ENCODE results near the gene NATD1. TPM values are rescaled to one million over a fixed set of nuclear protein-coding genes. Genes with fewer than 3 reads are reported as not detected.
A peak's percentile ranks its signal among the peaks of the same experiment; 100 is the strongest.

Gene NATD1
- total RNA-seq, 2 donors from 2014 or later, result 1.8 to 2.3 TPM

DNA sequence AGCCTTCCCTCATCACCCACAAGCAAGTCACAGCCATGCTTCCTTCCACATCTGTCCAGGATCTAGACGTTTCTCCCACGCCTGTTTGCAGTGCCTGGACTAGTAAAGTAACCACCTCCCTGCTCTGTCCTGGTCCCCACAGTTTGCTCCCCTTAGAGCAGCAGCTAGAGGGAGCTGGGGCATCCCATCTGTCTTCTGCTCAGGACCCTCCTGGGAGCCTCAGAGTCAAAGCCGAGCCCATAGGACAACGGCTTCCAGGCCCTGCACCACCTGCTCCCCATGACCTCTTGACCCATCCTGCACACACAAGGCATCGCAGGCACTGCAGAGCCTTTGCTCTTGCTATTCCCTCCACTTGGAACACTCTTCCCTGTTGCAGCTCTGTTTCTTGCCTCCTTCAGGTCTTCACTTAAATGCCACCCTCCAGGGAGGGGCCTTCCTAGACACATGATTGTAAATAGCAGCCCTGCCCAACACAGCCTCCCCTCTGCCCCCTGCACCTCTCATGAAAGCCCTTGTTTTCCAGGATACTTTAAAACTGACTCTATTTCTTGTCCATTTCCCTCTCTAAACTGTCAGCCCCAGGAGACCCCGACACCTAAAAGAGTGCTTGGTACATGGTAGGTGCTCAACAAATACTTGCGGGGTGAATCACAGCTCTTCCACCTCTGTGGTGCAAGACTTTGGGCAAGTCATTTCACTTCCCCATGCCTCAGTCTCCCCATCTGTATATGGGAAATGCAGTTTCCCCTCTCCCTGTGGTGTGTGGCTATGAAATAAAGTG, 3.1 kb downstream of the NATD1 start:
- H3K27ac Mint-ChIP-seq, result peak overlapping the region; percentile 9
- H3K4me1 Mint-ChIP-seq, result no peaks in the 10 kb centered on the region
- no peak for ATAC-seq (replicated peaks)
- H3K36me3 Mint-ChIP-seq (ENCODE audit: low read depth), result no peaks in the 10 kb centered on the region
- H3K9me3 Mint-ChIP-seq, result no peaks in the 10 kb centered on the region
- no peaks in the 10 kb centered on the region for H3K27me3 Mint-ChIP-seq
- no peak overlapping the region for H3K4me3 Mint-ChIP-seq

- H3K4me3 Mint-ChIP-seq, result no peak overlapping the region
- no peaks in the 10 kb centered on the region for H3K9me3 Mint-ChIP-seq
- no peaks in the 10 kb centered on the region for H3K27me3 Mint-ChIP-seq
- no peak overlapping the region for H3K27ac Mint-ChIP-seq
- no peak for ATAC-seq (replicated peaks)
- no peaks in the 10 kb centered on the region for H3K36me3 Mint-ChIP-seq (ENCODE audit: low read depth)
- no peaks in the 10 kb centered on the region for H3K4me1 Mint-ChIP-seq
Observed at GRCh38 chr17:21249086-21249795, 4.0 kb downstream of the NATD1 start.

GRCh38 chr17:21248500-21248899, 4.7 kb downstream of the NATD1 start:
- Mint-ChIP-seq H3K4me3 (no peak overlapping the region), H3K27ac (no peak overlapping the region), H3K9me3 (no peaks in the 10 kb centered on the region), H3K4me1 (no peaks in the 10 kb centered on the region), H3K36me3 (ENCODE audit: low read depth) (no peaks in the 10 kb centered on the region), H3K27me3 (no peaks in the 10 kb centered on the region)
- ATAC-seq (replicated peaks), result no peak

DNA sequence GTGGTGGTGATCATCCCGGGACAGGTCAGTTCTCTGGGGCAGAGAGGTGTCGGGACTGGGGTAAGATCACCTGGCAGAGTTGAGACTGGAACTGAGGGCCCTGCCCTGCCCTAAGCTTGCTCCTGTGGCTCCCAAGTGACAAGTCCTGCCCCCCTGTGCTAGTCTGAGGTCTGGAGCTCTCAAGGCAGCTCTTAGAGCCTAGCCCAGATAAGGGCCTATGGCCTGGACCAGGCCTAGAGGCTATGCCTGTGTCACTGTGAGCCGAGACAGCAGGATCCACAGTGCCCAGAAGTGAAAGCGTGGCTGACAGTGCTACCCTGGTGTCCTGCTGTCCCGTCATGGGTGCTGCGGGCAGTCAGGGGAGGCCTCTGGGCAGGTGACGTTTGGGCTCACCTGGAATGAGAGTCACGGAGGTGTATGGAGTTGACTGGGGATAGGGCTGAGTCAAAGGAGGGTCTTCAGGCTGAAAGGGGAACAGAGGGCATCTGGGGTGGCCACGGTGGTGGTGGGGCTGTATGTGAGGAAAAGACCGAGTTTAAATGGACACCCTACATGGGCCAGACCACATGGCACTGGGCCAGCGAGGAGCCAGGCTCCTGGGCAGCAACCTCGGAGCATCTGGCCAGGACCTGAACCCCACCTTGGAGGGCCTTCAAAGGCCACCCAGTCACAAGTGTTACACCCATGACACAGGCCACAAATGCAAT, 5.5 kb downstream of the NATD1 start:
- no peak for ATAC-seq (replicated peaks)
- Mint-ChIP-seq H3K27me3 (no peaks in the 10 kb centered on the region), H3K4me3 (no peak overlapping the region), H3K27ac (no peak overlapping the region), H3K9me3 (no peaks in the 10 kb centered on the region), H3K4me1 (no peaks in the 10 kb centered on the region), H3K36me3 (ENCODE audit: low read depth) (no peaks in the 10 kb centered on the region)

- Mint-ChIP-seq H3K4me3 (no peak overlapping the region), H3K27ac (no peak overlapping the region), H3K9me3 (no peaks in the 10 kb centered on the region), H3K27me3 (no peaks in the 10 kb centered on the region), H3K4me1 (no peaks in the 10 kb centered on the region), H3K36me3 (ENCODE audit: low read depth) (no peaks in the 10 kb centered on the region)
- ATAC-seq (replicated peaks), result no peak
Observed at GRCh38 chr17:21246698-21247097, 6.5 kb downstream of the NATD1 start.

- no peaks in the 10 kb centered on the region for H3K9me3 Mint-ChIP-seq
- no peaks in the 10 kb centered on the region for H3K36me3 Mint-ChIP-seq (ENCODE audit: low read depth)
- no peak for ATAC-seq (replicated peaks)
- no peaks in the 10 kb centered on the region for H3K27me3 Mint-ChIP-seq
- H3K27ac Mint-ChIP-seq, result no peak overlapping the region
- H3K4me3 Mint-ChIP-seq, result no peak overlapping the region
- H3K4me1 Mint-ChIP-seq, result no peaks in the 10 kb centered on the region
Observed at GRCh38 chr17:21245639-21246084, 7.5 kb downstream of the NATD1 start.

DNA sequence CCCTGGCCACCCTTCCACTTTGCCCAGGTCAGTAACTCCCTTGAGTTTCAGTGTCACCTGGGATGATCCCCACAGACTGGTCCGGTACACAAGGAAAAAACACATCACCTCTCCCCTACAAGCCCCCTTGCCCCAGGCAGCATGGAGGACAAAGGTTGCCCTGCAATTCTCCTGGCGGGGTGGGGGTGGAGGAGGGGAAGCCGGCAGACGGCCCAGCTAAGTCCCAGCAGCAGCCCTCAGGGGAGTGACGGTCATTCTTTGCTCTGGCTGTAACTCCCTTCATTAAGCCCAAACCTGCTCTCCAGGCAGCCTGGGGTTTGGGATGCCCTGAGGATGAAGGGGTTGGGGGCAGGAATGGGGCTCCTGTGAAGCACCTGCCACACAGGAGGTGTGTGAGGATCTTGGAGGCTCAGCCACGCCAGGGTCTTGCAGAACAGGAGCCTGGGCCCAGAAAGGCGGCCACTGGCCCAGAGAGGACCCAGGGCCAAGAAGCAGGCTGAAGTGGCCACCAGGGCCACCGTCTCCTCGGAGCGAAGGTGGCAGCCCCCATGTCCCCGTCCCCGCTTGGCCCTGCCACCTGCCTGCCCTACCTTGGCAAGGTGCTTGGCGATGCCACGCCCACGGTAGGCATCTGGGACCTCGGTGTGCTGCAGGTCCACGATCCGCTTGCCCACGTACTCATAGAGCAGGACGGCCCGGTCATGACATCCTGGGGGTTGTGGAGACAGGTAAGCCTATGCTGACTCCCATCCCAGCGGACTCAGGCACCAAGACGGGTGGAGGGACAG, 9.5 kb downstream of the NATD1 start:
- H3K9me3 Mint-ChIP-seq, result no peaks in the 10 kb centered on the region
- no peak overlapping the region for H3K4me3 Mint-ChIP-seq
- no peak for ATAC-seq (replicated peaks)
- no peak overlapping the region for H3K27ac Mint-ChIP-seq
- H3K36me3 Mint-ChIP-seq (ENCODE audit: low read depth), result no peaks in the 10 kb centered on the region
- H3K4me1 Mint-ChIP-seq, result no peaks in the 10 kb centered on the region
- H3K27me3 Mint-ChIP-seq, result no peaks in the 10 kb centered on the region

DNA sequence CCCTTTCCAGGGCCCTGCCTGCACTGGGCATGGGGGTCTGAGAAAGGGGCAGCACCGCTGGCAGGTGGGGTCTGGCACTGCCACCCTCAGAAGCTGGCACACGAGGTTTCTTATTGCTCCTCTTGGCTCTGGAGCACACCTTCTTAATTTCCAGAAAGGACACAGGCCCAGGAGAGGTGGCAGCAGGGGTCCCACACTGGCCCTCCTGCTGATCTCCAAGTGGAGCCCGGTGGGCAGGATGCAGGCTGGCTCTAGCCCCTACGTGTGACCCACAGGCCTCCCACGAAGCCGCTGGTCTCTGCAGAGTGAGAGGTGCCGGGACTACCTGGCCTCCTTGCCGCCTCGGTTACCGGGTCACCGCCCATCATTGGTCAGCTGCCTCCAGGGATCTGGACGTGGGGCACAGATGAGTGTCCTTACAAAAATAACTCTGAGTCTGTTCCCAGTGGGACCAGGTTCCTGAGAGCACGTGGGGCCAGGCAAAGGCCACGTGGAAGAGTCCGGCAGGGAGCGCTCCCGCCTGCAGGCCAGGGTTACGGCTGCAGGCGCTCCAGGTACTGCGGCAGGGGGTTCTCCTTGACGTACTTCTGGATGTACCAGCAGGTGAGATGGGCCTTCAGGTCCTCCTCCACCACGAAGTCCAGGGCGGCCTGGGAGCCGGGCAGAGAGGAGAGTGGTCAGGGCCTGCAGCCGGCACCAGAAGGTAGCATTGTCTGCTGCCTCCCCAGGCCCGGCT, 10.3 kb downstream of the NATD1 start:
- H3K27ac Mint-ChIP-seq, result no peak overlapping the region
- H3K9me3 Mint-ChIP-seq, result no peaks in the 10 kb centered on the region
- no peaks in the 10 kb centered on the region for H3K27me3 Mint-ChIP-seq
- no peaks in the 10 kb centered on the region for H3K4me1 Mint-ChIP-seq
- H3K4me3 Mint-ChIP-seq, result no peak overlapping the region
- no peaks in the 10 kb centered on the region for H3K36me3 Mint-ChIP-seq (ENCODE audit: low read depth)
- ATAC-seq (replicated peaks), result no peak

DNA sequence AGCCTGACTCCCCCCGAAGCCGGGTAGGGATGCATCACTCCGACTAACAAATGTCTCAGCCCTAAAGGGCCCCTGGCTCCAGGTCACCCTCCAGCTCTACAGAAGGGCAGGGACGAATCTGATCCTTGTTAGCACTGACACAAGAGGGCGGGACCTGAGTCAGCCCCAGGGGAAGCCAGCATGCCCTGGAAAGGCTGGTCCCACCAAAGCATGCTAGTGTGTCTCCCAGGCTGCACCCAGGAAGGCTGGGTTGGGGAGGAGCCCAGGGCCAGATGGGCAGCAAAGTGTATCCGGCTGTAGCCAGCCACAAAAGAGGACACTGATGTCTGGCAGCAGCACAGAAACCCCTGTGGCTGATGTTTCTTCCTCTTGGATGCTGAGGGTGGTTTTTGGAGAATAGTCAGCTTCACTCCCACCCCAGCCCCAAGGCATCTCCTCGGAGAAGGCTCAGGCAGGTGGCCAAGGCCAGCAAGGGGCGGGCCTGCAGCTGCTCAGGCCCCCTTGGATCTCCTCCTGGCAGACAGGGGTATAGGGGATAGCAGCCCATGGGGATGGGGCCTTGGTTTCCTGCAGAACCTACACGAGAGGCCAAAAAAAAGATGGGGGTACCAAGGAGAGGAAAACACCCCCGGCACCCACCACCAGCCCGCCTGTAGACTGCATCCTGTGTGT, 11.0 kb downstream of the NATD1 start:
- H3K27me3 Mint-ChIP-seq, result no peaks in the 10 kb centered on the region
- no peak overlapping the region for H3K27ac Mint-ChIP-seq
- no peaks in the 10 kb centered on the region for H3K9me3 Mint-ChIP-seq
- no peaks in the 10 kb centered on the region for H3K4me1 Mint-ChIP-seq
- no peak overlapping the region for H3K4me3 Mint-ChIP-seq
- H3K36me3 Mint-ChIP-seq (ENCODE audit: low read depth), result no peaks in the 10 kb centered on the region
- no peak for ATAC-seq (replicated peaks)

- Mint-ChIP-seq H3K4me3 (no peak overlapping the region), H3K4me1 (no peaks in the 10 kb centered on the region), H3K9me3 (no peaks in the 10 kb centered on the region), H3K27ac (no peak overlapping the region), H3K36me3 (ENCODE audit: low read depth) (no peaks in the 10 kb centered on the region), H3K27me3 (no peaks in the 10 kb centered on the region)
- ATAC-seq (replicated peaks), result no peak
Observed at GRCh38 chr17:21241564-21241963, 11.6 kb downstream of the NATD1 start.

- Mint-ChIP-seq H3K4me1 (peaks cover 4% of the 10 kb centered on the region), H3K27ac (no peak overlapping the region), H3K4me3 (no peak overlapping the region), H3K27me3 (no peaks in the 10 kb centered on the region), H3K9me3 (no peaks in the 10 kb centered on the region), H3K36me3 (ENCODE audit: low read depth) (no peaks in the 10 kb centered on the region)
- ATAC-seq (replicated peaks), result no peak
Observed at GRCh38 chr17:21240369-21241055, 12.7 kb downstream of the NATD1 start.

GRCh38 chr17:21239680-21240368, 13.4 kb downstream of the NATD1 start:
- no peak for ATAC-seq (replicated peaks)
- no peak overlapping the region for H3K4me3 Mint-ChIP-seq
- H3K9me3 Mint-ChIP-seq, result no peaks in the 10 kb centered on the region
- no peaks in the 10 kb centered on the region for H3K36me3 Mint-ChIP-seq (ENCODE audit: low read depth)
- no peaks in the 10 kb centered on the region for H3K27me3 Mint-ChIP-seq
- H3K4me1 Mint-ChIP-seq, result peaks cover 4% of the 10 kb centered on the region
- no peak overlapping the region for H3K27ac Mint-ChIP-seq

All from activated T-helper 17 cell treated with anti-CD3 and anti-CD28 coated beads, Interleukin-2, amount 50 U/mL, for 72 hours (primary cell).